B cell (primary cell): ENCODE data around the gene TINAGL1. TPM values are rescaled to one million over a fixed set of nuclear protein-coding genes. Genes with fewer than 3 reads are reported as not detected.

Experiments
- ATAC-seq: fragments of 200-7000 bp; cut with Tn5 transposase; one replicate; pipeline ENCODE4 v1.10.0; 2021; ENCODE audit warnings: low read depth, mild to moderate bottlenecking, moderate number of reproducible peaks, moderate library complexity
- CTCF ChIA-PET: fragments of 350-600 bp; sonication (Branson Sonifier 250); formaldehyde crosslinking; loops from one replicate; lab custom pipeline; 2021; ENCODE audit warnings: antibody characterized with exemption, inconsistent platforms; lab: Charles Lee
- POLR2A ChIA-PET: fragments of 350-600 bp; sonication (Branson Sonifier 250); formaldehyde crosslinking; loops from one replicate; lab custom pipeline; 2021; ENCODE audit warnings: antibody characterized with exemption; lab: Charles Lee
- DNase-seq: peaks from one replicate; pipeline ENCODE4 v3.0.0; 2013
- H2AFZ ChIP-seq: 2 replicates; pipeline ENCODE4 v1.6.1; 2012; ENCODE audit warnings: mild to moderate bottlenecking, low read depth, low read length; ENCODE audit not compliant: insufficient read depth, poor library complexity, severe bottlenecking
- H3K27ac ChIP-seq, 2 donors: 1 replicate in 1 of 2; 2 replicates in 1 of 2; pipeline ENCODE4 v1.5.1; 2012 to 2013; ENCODE audit warnings: low read length in 2 of 2, mild to moderate bottlenecking in 2 of 2, moderate library complexity in 1 of 2
- H3K27me3 ChIP-seq, 4 experiments: fragments of 200-600 bp in 1 of 4; sonication (generic) in 1 of 4; replicated peaks in 1 of 4; 1 replicate in 2 of 4; 2 replicates in 2 of 4; pipeline versions ENCODE4 v1.6.1 to v1.7.0; 2013 to 2016; ENCODE audit warnings: low read length in 3 of 4, mild to moderate bottlenecking in 2 of 4, mixed read lengths in 1 of 4, moderate library complexity in 1 of 4; ENCODE audit not compliant: insufficient read depth in 4 of 4, control insufficient read depth in 3 of 4; ENCODE audit errors: control extremely low read depth in 1 of 4
- H3K36me3 ChIP-seq, 2 experiments: replicated peaks in 1 of 2; 1 replicate in 1 of 2; 2 replicates in 1 of 2; pipeline versions ENCODE4 v1.6.1 to v1.7.1; 2013; ENCODE audit warnings: low read length in 1 of 2; ENCODE audit not compliant: insufficient read depth in 2 of 2, control insufficient read depth in 1 of 2; ENCODE audit errors: control extremely low read depth in 1 of 2, extremely low read depth in 1 of 2
- H3K4me1 ChIP-seq, 2 donors: fragments of 200-600 bp in 1 of 2; sonication (generic) in 1 of 2; 1 replicate in 1 of 2; 2 replicates in 1 of 2; pipeline versions ENCODE4 v1.5.1 to v1.6.1; 2013 to 2017; ENCODE audit warnings: low read length in 2 of 2; ENCODE audit not compliant: control insufficient read depth in 2 of 2, insufficient read depth in 2 of 2
- H3K4me2 ChIP-seq: replicated peaks from 2 replicates; pipeline ENCODE3; 2012; ENCODE audit warnings: mild to moderate bottlenecking, low read depth, low read length; ENCODE audit not compliant: poor library complexity, severe bottlenecking
- H3K4me3 ChIP-seq, 5 experiments: fragments of 200-600 bp in 1 of 5; sonication (generic) in 1 of 5; 1 replicate in 3 of 5; 2 replicates in 2 of 5; pipeline versions ENCODE4 v1.5.1 to v1.7.0; 2011 to 2016; ENCODE audit warnings: low read length in 4 of 5, mild to moderate bottlenecking in 4 of 5, low read depth in 2 of 5, control low read depth in 1 of 5, moderate library complexity in 1 of 5; ENCODE audit not compliant: insufficient read depth in 1 of 5; ENCODE audit errors: control extremely low read depth in 1 of 5, extremely low read depth in 1 of 5
- H3K79me2 ChIP-seq: fragments of 200-600 bp; sonication (generic); one replicate; pipeline ENCODE4 v1.6.0; 2016; ENCODE audit warnings: low read length; ENCODE audit not compliant: control insufficient read depth, insufficient read depth
- H3K9ac ChIP-seq: fragments of 200-600 bp; sonication (generic); 2 replicates; pipeline ENCODE4 v1.6.1; 2017; ENCODE audit warnings: mild to moderate bottlenecking, low read length, moderate library complexity
- H3K9me3 ChIP-seq, 3 donors: one replicate each; pipeline versions ENCODE4 v1.6.1 to v1.7.1; 2013; ENCODE audit warnings: low read length in 2 of 3; ENCODE audit not compliant: control insufficient read depth in 2 of 3, insufficient read depth in 1 of 3; ENCODE audit errors: control extremely low read depth in 1 of 3
- H4K20me1 ChIP-seq: 2 replicates; pipeline ENCODE4 v1.6.0; 2012; ENCODE audit warnings: mild to moderate bottlenecking, low read length; ENCODE audit not compliant: insufficient read depth, control insufficient read depth, poor library complexity, severe bottlenecking
- H3K27ac Mint-ChIP-seq: one replicate; pipeline ENCODE4 v1.8.0; 2021; ENCODE audit warnings: mixed read lengths
- H3K27me3 Mint-ChIP-seq: one replicate; pipeline ENCODE4 v1.8.0; 2021; ENCODE audit warnings: mixed read lengths
- H3K4me1 Mint-ChIP-seq: one replicate; pipeline ENCODE4 v1.8.0; 2021; ENCODE audit warnings: mixed read lengths
- H3K4me3 Mint-ChIP-seq: one replicate; pipeline ENCODE4 v1.8.0; 2021; ENCODE audit warnings: mixed read lengths
- H3K9me3 Mint-ChIP-seq: one replicate; pipeline ENCODE4 v1.8.0; 2022; ENCODE audit warnings: mixed read lengths; ENCODE audit not compliant: insufficient read depth
- CTCF ChIP-seq: fragments of 200-600 bp; IDR thresholded peaks from one replicate; pipeline ENCODE4 v1.8.0; 2022; ENCODE audit warnings: antibody characterized with exemption, mild to moderate bottlenecking
- EZH2 ChIP-seq: IDR thresholded peaks from 2 replicates; pipeline ENCODE4 v1.6.1; 2012; ENCODE audit warnings: borderline replicate concordance, low read depth, mild to moderate bottlenecking, moderate library complexity, low read length; ENCODE audit not compliant: insufficient read depth, poor library complexity, severe bottlenecking
- WGBS: methylation state at CpG from one replicate; pipeline ENCODE4 v1.1.5; 2013; ENCODE audit warnings: missing lambda C conversion rate; ENCODE audit not compliant: insufficient coverage; 5-methylcytosine and 5-hydroxymethylcytosine counted together
- intact Hi-C: fragments of 100-400 bp; cut with micrococcal nuclease; formaldehyde crosslinking; loops from one replicate; pipeline ENCODE4 v1.10.0; 2022
- polyA plus RNA-seq: library from polyadenylated mRNA; depleted of rRNA; stranded (reverse); fragments of >200 nt; gene quantifications from 2 replicates; pipeline ENCODE4 v1.2.3, GENCODE V29; 2012
- total RNA-seq, 2 donors: library from RNA; stranded (reverse); fragments of 120-200 nt in 1 of 2; gene quantifications; 1 replicate in 1 of 2; 2 replicates in 1 of 2; pipeline versions ENCODE4 v1.2.3 to v1.2.4, GENCODE V29; 2013 to 2022

Gene TINAGL1
- total and polyA plus RNA-seq, 2 donors (not counting 1 experiment from before 2014, with no cell fraction given): not detected

- peaks cover 11% of the 10 kb centered on the region for H3K4me1 Mint-ChIP-seq
Observed at GRCh38 chr1:31587720-31588423, 11.6 kb downstream of the TINAGL1 start.

More at GRCh38 chr1:31587720-31588423, 11.6 kb downstream of the TINAGL1 start:
- ATAC-seq (peak; percentile 72), DNase-seq (peak; percentile 52)
- WGBS: 66% methylated on average over 14 of the region's 14 CpGs
- H3K27ac Mint-ChIP-seq: no peak overlapping the region
- H3K4me2 ChIP-seq: no peak overlapping the region
- no peaks in the 10 kb centered on the region for H3K9me3 Mint-ChIP-seq
- H3K27me3 ChIP-seq: peaks cover 0 to 23% (median 1%) of the 10 kb centered on the region in 4 experiments
- H3K36me3 ChIP-seq: no peaks in the 10 kb centered on the region
- H3K4me3 ChIP-seq: no peak overlapping the region
- intact Hi-C loops: no loop called here
- H3K79me2 ChIP-seq: no peaks in the 10 kb centered on the region
- no peak overlapping the region for H3K27ac ChIP-seq
- peaks cover 0 to 4% of the 10 kb centered on the region in 2 donors for H3K4me1 ChIP-seq
- H2AFZ ChIP-seq: no peak overlapping the region
- H4K20me1 ChIP-seq: no peaks in the 10 kb centered on the region
- no peaks in the 10 kb centered on the region for H3K9me3 ChIP-seq
- peak overlapping the region; percentile 63 for H3K4me3 Mint-ChIP-seq
- H3K9ac ChIP-seq: no peak overlapping the region
- TF ChIP-seq EZH2 (no peak), CTCF (peak; percentile 57)
- ChIA-PET POLR2A (no interaction called here), CTCF (interaction anchor here (0.6 to 1.2 kb wide), 7 partner anchors 9 to 377 kb away, joined by 3 to 5 read pairs (median 3); no protein-coding TSS in a partner anchor)
- peaks cover 37% of the 10 kb centered on the region for H3K27me3 Mint-ChIP-seq
